Measurements from ENCODE around the gene IL1RAPL1. TPM values are rescaled to one million over a fixed set of nuclear protein-coding genes. Genes with fewer than 3 reads are reported as not detected.

IL1RAPL1 gene
- total RNA-seq, 2 experiments from 2014 or later, result not detected

DNA sequence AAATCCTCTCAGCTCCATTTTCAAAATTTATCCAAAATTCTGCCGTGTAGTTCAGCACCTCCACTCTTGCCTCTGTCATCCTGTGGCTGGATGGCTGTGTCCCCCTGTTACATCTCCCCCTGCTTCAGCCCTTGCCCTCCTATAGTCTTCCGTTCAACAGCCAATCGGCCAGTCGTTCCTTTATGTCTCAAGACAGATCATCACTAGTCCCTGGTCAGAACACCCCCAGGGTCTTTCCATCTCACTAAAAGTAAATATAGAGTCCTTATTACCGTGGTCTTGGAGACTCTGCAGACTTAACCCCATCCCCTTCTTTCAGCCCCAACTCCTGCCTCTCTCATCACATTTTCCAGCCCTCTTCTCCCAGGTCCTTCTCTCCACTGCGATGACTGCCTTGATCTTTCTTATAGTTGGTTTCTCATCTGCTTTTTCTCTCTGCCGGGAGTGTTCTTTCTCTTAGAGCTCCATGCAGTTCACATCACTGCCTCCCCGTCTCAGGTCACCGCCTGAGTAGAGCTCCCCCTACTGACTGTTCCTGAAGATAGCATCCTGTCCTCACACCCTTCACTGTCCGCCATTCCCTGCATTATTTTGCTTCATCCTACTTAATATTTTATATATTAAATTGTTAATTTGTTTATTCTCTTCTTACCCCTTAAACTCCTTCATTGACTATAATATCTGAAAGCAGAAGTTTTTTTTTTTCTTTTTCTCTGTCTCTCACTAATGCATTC, 891.3 kb downstream of the IL1RAPL1 start:
- no peak for ATAC-seq
- intact Hi-C loops (cut with micrococcal nuclease), result no loop called here
- no peak for DNase-seq
- ChIA-PET POLR2A (no interaction called here), CTCF (no interaction called here)
- H3K27me3 Mint-ChIP-seq, result no peaks in the 10 kb centered on the region
- H3K4me3 Mint-ChIP-seq, result no peak overlapping the region
- TF ChIP-seq, protein P1, sequence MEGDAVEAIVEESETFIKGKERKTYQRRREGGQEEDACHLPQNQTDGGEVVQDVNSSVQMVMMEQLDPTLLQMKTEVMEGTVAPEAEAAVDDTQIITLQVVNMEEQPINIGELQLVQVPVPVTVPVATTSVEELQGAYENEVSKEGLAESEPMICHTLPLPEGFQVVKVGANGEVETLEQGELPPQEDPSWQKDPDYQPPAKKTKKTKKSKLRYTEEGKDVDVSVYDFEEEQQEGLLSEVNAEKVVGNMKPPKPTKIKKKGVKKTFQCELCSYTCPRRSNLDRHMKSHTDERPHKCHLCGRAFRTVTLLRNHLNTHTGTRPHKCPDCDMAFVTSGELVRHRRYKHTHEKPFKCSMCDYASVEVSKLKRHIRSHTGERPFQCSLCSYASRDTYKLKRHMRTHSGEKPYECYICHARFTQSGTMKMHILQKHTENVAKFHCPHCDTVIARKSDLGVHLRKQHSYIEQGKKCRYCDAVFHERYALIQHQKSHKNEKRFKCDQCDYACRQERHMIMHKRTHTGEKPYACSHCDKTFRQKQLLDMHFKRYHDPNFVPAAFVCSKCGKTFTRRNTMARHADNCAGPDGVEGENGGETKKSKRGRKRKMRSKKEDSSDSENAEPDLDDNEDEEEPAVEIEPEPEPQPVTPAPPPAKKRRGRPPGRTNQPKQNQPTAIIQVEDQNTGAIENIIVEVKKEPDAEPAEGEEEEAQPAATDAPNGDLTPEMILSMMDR (IDR thresholded peaks at IDR 0.05), result no peak
- H3K27ac Mint-ChIP-seq, result no peak overlapping the region
- H3K4me1 Mint-ChIP-seq (ENCODE audit: low read depth), result no peaks in the 10 kb centered on the region
- no peaks in the 10 kb centered on the region for H3K36me3 Mint-ChIP-seq (ENCODE audit: low read depth)
- H3K9me3 Mint-ChIP-seq, result peaks cover 3% of the 10 kb centered on the region

DNA sequence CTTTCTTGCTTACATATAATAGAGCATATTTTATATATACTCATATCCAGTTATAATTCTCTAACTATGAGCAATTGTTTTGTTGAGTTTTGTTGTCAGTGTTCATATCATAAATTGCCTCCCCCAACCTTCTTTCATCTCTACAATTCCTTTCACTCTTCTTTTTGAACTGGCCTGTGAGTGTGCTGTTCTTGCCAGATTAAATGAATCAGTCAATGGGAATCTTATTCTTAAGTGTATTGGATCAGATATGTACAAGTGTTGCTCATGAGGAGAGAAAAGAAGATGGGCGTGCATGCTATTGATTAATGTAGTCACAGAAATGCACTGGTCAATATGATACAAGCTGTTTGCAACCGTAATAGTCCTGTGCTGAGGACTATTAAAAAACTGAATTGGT, 900.0 kb downstream of the IL1RAPL1 start:
- Mint-ChIP-seq H3K27me3 (no peaks in the 10 kb centered on the region), H3K36me3 (ENCODE audit: low read depth) (no peaks in the 10 kb centered on the region), H3K9me3 (no peaks in the 10 kb centered on the region), H3K4me1 (ENCODE audit: low read depth) (no peaks in the 10 kb centered on the region), H3K27ac (no peak overlapping the region), H3K4me3 (no peak overlapping the region)
- ChIA-PET CTCF (no interaction called here), POLR2A (no interaction called here)
- DNase-seq (no peak), ATAC-seq (no peak)
- intact Hi-C loops (cut with micrococcal nuclease), result no loop called here
- TF ChIP-seq, protein P1 (IDR thresholded peaks at IDR 0.05), result no peak

DNA sequence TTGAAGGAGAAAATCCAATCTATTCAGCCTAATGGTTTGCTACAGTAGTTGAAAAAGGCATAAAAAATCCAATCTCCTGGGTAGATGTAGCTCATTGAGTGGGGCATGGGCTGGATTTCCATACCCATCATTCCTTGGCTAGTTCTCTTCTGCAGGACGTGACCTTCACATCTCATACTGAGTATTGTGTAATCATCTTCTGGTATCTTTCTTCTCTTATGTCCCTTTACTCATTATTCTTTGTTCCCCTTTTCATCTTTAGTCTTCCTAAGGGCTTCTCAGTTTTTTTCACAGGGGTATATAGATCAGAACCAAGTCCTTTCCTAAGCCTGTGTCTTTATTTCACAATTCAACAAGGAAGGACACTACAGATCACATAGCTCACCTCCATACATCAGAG, 900.5 kb downstream of the IL1RAPL1 start:
- Mint-ChIP-seq H3K4me1 (ENCODE audit: low read depth) (no peaks in the 10 kb centered on the region), H3K27ac (no peak overlapping the region), H3K9me3 (no peaks in the 10 kb centered on the region), H3K4me3 (no peak overlapping the region), H3K36me3 (ENCODE audit: low read depth) (no peaks in the 10 kb centered on the region), H3K27me3 (no peaks in the 10 kb centered on the region)
- ChIA-PET POLR2A (no interaction called here), CTCF (no interaction called here)
- ATAC-seq (no peak), DNase-seq (no peak)
- TF ChIP-seq, protein P1 (IDR thresholded peaks at IDR 0.05), result no peak
- intact Hi-C loops (cut with micrococcal nuclease), result no loop called here

DNA sequence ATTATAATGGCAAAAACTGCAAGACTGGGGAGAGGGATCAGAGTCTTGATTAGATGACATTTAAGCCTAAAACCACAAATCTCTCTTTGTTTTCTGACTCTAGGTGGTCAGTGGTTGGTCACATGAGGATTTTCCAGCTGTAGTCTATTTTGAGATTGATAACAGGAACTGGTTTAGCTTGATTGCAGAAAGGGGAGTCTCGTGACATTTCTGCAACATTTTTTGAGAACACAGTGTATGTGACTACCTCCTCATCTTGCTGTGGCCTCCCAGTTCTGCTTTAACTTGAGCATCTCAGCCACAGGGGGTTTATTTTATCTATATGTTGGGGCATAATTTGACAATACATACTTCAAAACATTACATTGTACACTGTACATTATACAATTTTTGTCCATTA, 901.7 kb downstream of the IL1RAPL1 start:
- Mint-ChIP-seq H3K9me3 (no peaks in the 10 kb centered on the region), H3K4me1 (ENCODE audit: low read depth) (no peaks in the 10 kb centered on the region)

DNA sequence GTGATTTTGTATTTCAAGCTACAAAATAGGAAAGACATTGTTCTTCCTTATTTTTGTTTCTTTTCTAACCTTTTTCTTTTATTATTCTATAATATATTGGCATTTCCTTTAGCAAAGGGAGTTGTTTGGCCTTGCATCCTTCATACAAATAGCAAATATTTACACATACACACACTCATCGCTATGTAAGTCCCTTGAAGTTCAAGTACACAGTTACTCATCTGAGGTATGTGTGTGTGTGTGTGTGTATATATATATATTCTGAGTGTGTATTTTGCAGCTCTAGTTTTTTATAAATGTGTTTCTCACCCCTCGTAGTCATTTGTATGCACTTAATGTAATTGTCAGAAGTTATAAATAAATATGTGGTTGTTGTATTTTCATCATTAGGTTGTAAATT, 903.4 kb downstream of the IL1RAPL1 start:
- ATAC-seq, result no peak
- intact Hi-C loops (cut with micrococcal nuclease), result no loop called here
- H3K36me3 Mint-ChIP-seq (ENCODE audit: low read depth), result no peaks in the 10 kb centered on the region
- ChIA-PET POLR2A (no interaction called here), CTCF (no interaction called here)
- no peak overlapping the region for H3K4me3 Mint-ChIP-seq
- no peak for DNase-seq
- H3K9me3 Mint-ChIP-seq, result no peaks in the 10 kb centered on the region
- H3K27me3 Mint-ChIP-seq, result no peaks in the 10 kb centered on the region
- TF ChIP-seq, protein P1 (IDR thresholded peaks at IDR 0.05), result no peak
- H3K4me1 Mint-ChIP-seq (ENCODE audit: low read depth), result no peaks in the 10 kb centered on the region
- no peak overlapping the region for H3K27ac Mint-ChIP-seq

More for the DNA sequence above, 901.7 kb downstream of the IL1RAPL1 start:
- no peak for DNase-seq
- no peak for ATAC-seq
- POLR2A ChIA-PET, result no interaction called here
- TF ChIP-seq, protein P1 (IDR thresholded peaks at IDR 0.05), result no peak
- CTCF ChIA-PET, result no interaction called here
- no peak overlapping the region for H3K4me3 Mint-ChIP-seq
- intact Hi-C loops (cut with micrococcal nuclease), result no loop called here
- no peak overlapping the region for H3K27ac Mint-ChIP-seq
- H3K36me3 Mint-ChIP-seq (ENCODE audit: low read depth), result no peaks in the 10 kb centered on the region
- no peaks in the 10 kb centered on the region for H3K27me3 Mint-ChIP-seq

Measured in activated CD8-positive, alpha-beta T cell treated with anti-CD3 and anti-CD28 coated beads for 36 hours (primary cell).